HFF-Myc (cell line): ENCODE data around the gene CHCHD6.

Source experiments
- DNase-seq: peaks from one replicate; pipeline ENCODE4 v3.0.0-alpha.2; 2011; ENCODE audit warnings: low read depth; ENCODE audit errors: extremely low read depth
- H3K4me3 ChIP-seq: replicated peaks from 2 replicates; pipeline ENCODE4 v1.5.1; 2011; ENCODE audit warnings: low read depth, mild to moderate bottlenecking, control low read depth, low read length
- CTCF ChIP-seq: IDR thresholded peaks from 2 replicates; pipeline ENCODE4 v1.5.1; 2012; ENCODE audit warnings: mild to moderate bottlenecking, low read depth, low read length, control low read depth; ENCODE audit errors: missing control alignments

The CHCHD6 gene

GRCh38 chr3:126970921-126971320 lies 266.9 kb downstream of the CHCHD6 start:
- DNase-seq = no peak
- H3K4me3 ChIP-seq = no peak overlapping the region
- no peak for TF ChIP-seq CTCF

- H3K4me3 ChIP-seq = no peak overlapping the region
- no peak for DNase-seq
- TF ChIP-seq CTCF = no peak
Observed at GRCh38 chr3:126971891-126972351, 267.9 kb downstream of the CHCHD6 start.

- DNase-seq = no peak
- H3K4me3 ChIP-seq = no peak overlapping the region
- TF ChIP-seq CTCF = no peak
Observed at GRCh38 chr3:126972866-126973265, 268.8 kb downstream of the CHCHD6 start.

- DNase-seq = no peak
- no peak for TF ChIP-seq CTCF
- no peak overlapping the region for H3K4me3 ChIP-seq
Observed at GRCh38 chr3:126973814-126974213, 269.8 kb downstream of the CHCHD6 start.

- H3K4me3 ChIP-seq = no peak overlapping the region
- no peak for DNase-seq
- no peak for TF ChIP-seq CTCF
Observed at GRCh38 chr3:126974756-126975155, 270.7 kb downstream of the CHCHD6 start.

GRCh38 chr3:126976906-126977305 lies 272.9 kb downstream of the CHCHD6 start:
- no peak overlapping the region for H3K4me3 ChIP-seq
- no peak for TF ChIP-seq CTCF
- no peak for DNase-seq

GRCh38 chr3:126977821-126978220 lies 273.8 kb downstream of the CHCHD6 start:
- no peak for DNase-seq
- no peak for TF ChIP-seq CTCF
- H3K4me3 ChIP-seq = no peak overlapping the region
